Stromal cell of bone marrow (primary cell): Measurements from ENCODE around the gene OSTN.
A peak's percentile ranks its signal among the peaks of the same experiment; 100 is the strongest.
"Not testable (repeated sequence)": the region's sequence is repeated elsewhere in the genome, so short reads cannot be mapped to it uniquely, and the experiment has no call there.

Source experiments
- DNase-seq: peaks from one replicate; pipeline ENCODE4 v3.0.0-alpha.2; 2012; ENCODE audit warnings: low read depth

Gene OSTN

DNA sequence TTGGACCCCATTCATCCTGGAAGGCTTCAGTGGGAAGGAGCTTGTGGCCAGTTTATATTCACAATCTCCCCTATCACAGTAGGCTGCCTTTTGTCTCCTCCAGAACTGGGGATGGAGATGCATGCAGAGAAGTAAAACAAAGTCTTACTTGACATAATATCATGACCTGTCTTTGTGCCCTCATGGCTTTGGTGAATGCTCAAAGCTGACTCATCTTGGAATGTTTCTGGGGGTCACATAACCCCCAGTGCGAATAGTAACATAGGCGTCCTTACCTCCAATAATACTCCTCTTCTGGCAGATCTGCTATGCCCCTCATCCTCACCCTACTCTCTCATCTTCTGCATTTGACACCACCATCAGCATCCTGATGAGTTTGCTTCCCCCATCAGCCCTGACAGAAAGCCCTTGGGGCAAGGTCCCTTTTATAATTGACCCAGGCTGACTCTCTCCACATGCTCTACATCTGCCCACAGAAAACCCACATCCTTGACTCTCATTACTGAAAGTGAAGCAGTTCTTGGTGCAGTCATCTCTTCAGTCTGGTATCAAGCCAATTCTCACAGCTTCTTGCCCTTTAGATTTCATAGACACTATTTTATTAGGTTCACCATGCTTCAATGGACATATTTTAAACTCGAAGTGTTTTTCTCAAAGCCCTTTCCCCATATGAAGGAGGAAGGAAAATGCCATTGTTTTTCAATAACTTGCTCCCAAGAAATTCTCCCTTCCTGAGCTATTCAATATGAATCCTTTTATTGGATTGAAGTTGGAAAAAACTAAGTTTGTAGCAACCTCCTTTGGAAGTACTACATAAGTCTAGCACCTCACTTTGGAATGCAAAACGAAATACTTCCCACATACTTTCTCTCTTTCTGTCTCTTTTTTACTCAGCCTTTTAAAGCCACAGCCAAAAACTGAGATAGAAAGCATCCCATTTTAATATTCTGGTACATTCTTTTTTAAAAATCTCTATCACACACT lies 36.6 kb downstream of the OSTN start:
- no peak for DNase-seq

DNA sequence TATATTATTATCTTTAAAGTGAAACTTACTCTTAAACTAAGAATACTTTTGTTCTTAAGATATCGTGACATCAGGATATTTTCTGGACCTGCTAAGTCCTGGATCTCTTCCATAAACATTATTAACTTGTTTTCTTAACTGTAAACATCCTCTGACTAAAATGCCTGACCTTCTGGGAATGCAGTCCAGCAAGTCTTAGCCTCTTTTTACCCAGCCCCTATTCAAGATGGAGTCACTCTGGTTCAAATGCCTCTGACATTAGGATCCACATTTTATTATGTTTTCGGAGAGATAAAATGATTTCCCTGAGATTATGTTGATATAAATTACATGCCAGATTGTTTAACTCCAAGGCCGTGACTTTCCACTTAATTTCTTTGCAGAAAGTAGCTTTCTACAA lies 37.6 kb downstream of the OSTN start:
- DNase-seq = no peak

DNA sequence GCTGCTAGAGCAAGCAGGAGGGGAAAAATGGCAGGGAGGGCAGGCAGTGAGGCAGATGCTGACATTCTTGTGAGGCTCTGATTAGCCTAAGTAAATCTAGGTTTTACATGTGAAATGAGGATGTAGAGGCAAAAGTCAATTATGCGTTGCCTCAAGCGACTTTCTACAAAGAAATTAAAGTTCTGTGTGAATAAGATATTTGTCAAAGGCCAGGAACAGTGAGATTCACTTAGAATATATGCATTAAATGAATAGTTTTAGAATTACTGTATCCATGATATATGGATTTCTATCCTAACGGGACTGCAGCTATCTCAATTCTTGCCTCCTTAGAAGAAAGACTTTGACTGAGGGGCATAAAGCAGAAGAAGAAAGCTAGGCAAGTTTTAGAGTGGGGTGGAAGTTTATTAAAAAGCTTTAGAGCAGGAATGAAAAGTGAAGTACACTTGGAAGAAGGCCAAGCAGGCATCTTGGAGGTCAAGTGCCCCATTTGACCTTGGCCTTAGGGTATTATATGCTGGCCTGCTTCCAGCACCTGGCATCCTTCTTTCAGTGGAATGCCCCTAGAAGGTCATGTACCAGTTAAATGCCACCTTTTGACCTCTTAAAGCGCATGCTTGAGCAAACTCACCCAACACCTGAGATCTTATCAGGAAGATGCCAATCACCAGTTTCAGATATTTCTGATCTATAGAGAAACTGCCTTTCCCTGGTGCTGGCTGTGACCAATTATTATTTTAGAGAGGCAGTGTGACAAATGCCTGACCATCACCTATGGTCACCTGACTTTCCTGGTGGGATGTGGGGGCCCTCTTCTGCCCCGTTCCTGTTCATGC lies 38.2 kb downstream of the OSTN start:
- no peak for DNase-seq

DNA sequence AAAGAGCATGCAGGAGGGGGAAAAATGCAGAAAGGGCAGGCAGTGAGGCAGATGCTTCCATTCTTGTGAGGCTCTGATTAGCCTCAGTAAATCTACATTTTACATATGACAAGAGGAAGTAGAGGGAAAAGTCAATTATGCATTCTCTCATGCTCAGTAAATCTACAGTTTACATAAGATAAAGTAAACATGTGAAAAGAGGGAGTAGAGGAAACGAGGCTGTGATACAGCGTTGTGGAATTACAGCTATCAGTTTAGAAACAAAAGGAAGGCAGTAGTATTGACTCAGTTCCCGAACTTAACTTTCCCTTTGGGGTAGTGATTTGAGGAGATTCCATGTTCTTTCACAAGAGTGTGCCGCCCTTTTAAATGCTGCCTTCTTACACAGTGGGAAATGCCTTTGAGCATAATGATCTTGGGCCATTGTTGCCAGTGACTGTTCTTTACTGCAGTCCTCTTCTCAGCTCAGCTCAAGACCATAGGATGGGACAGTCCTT lies 39.3 kb downstream of the OSTN start:
- no peak for DNase-seq

- no peak for DNase-seq
Measured at GRCh38 chr3:191239407-191240031, 40.5 kb downstream of the OSTN start.

DNA sequence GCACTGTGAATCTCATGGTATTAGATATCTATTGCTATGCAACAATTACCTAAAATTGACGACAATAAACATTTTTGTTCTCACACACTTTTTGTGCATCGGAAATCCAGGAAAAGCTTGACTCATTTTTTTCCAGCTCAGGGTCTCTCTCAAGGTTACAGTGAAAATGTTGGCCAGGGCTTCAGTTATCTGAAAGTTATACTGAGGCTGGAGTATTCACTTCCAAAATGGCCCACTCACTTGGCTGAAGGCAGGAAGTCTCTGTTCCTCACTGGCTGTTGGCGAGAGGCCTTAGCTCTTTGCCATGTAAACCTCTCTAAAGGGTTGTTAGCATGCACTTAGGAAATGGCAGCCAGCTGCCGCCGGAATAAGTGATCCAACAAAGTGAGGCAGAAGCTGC lies 41.4 kb downstream of the OSTN start:
- DNase-seq = no peak

DNA sequence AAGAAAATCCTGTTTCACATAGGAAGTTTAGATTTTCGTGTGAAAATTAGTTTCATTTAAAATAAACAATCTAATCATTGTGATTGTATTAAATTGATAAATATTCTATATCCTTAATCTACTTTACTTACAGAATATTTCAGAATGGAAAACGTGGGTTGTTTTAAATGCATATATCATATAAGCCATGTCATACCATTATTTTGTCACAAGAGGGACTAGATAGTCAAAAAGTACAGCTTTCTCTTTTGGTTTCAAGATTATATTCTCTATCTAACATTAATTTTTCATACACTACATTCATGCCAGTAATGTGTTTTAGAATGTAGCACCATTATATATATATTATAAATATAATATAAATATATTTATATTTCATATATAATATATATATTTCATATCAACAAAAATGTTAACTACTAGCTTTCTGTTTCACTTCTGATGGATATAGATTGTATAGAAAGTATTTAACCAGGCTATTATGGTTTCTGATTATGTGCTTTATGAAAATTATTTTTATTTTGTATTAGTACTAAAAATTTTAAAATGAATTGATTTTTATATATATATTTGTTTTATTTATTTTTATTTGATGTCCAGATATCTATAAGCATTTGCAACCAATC lies 45.3 kb downstream of the OSTN start:
- DNase-seq = no peak

GRCh38 chr3:191246034-191246433 lies 47.0 kb downstream of the OSTN start:
- not testable (repeated sequence) for DNase-seq

- DNase-seq = peak; percentile 49
Measured at GRCh38 chr3:191246630-191247029, 47.6 kb downstream of the OSTN start.

DNA sequence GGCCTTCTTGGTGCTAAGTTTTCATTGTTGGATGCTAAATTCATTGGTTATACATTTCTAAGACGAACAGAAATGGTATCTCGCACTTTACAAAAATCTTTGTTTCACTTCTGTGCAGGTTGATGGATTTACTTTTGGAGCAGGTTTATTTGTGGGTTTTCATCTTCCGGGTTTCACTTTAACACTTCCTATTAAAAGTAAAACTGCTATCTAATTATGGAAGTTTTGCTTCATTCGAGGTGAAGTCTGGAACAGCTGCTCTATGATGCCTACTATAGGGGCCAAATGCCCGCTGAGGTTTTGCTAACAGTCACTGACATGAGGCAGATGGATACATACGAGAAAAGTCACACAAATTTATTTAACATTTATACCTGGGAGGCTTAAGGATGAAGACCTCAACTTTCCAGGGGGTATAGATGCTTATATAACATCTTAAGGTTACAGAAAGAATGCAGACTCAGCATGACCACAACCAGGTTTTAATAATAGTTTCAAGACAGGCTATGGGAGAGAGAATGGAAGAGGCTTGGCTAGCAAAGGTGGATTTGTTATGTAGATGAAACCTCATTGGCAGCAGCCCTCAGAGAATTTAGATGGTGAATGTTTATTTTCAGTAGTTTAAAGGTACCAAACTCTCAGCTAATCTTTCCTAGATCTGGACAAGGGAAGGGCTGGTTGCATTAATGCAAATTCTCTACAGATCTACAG lies 54.2 kb downstream of the OSTN start:
- DNase-seq = no peak

DNA sequence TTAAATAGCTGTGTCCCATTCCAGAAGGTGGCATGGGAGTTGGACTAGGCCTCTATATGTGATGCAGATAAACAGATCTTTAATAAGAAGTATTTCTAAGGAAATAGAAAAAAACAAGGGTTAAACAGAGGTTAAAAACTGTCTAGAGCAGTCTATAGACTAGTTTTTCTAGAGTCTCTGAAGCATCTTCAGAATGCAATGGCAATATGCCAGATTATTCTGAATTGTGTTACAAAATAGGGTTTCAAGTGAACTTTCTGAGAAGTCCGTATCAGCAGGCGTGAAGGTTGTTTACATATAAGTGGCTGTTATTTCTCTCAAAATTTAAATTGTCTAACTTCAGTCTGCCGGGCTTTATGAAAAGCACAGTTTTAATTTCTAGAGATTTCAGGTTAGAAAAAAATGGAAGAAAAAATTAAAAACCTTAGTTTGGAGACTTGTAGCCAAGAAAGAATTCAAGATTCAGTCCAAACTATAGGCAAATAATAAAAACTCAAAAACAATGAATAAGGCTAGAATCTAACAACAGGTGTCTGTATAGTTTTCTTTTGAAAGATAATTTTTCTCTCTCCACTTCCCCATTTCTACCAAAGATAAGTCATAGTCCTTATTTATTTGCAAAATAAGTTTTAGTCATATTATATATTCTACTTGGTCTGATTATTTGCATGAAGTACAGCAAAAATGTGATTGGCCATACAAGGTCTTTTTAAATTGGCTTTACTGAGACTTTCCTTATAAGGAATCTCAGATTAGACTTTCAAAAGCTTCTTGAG lies 55.2 kb downstream of the OSTN start:
- DNase-seq = no peak

GRCh38 chr3:191255156-191255555 lies 56.1 kb downstream of the OSTN start:
- no peak for DNase-seq

DNA sequence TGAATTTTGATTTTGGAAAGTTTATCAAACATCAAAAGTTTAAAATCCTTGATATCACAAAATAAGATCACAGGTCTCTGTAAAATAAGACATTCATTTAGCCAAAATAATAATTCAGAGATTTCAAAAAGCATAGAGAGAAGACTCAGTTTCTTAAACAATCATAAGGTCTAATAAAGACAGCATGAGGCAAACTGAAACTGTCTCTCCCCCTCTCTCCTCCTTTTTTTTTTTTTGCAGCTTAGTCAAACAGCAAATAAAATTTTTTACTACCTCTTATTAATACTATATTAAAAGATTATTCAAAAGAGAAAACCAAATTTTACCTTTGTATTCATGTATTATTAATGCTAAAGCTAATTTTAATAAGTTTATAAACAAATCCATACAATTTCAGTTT lies 57.4 kb downstream of the OSTN start:
- no peak for DNase-seq

GRCh38 chr3:191257286-191257685 lies 58.2 kb downstream of the OSTN start:
- DNase-seq = no peak

- no peak for DNase-seq
Measured at GRCh38 chr3:191259486-191259885, 60.4 kb downstream of the OSTN start.

DNA sequence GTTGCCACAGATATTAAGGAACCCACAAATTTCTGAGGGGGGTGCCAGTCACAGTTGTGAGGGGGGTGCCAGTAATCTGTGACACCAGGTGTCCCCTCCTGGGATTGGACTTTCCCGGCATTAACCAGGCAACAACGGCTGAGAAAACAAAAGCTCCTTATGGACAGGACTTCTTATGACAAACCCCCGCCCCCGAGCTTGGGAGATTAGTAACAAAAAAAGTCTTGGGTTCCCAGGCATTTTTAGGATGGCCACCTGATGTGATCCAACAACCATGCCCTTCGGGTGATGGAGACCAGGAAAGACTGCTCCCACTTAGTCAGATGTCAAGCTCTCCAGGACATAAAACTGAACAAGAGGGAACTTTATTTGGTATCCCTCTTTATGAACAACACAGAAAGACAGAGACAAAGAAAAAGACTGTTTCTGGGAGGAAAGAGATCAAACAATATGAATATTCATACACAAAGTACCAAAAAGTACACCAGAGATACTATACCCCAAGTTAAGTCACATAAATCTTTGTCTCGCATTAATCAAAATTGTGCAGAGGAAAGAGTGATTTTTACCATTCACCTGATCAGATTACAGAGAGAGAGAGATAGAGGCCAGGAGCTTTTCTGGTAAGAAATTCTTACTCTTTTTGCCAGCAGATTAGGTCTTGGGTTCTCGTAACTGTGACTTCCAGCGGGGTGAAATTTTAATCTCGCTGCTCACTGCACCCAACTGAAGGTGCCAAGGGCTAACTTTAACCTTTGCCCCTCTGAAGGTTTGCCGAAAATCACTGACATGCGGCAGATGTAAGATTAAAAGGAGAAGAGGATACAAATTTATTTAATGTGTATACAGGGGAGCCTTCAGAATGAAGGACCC lies 61.6 kb downstream of the OSTN start:
- DNase-seq = no peak

DNA sequence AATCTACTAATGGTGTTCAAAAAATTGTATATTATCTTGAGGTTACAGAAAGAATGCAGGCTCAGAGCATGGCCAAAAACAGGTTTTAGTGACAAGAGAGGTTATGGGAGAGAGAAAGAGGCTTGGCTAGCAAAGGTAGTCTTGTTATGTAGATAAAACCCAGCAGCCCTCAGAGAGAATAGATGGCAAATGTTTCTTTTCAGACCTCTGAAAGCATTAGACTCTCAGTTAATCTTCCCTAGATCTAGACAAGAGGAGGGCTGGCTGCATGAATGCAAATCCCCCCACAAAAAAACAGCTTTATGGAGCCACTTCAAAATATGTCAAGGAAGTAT lies 62.2 kb downstream of the OSTN start:
- DNase-seq = no peak

DNA sequence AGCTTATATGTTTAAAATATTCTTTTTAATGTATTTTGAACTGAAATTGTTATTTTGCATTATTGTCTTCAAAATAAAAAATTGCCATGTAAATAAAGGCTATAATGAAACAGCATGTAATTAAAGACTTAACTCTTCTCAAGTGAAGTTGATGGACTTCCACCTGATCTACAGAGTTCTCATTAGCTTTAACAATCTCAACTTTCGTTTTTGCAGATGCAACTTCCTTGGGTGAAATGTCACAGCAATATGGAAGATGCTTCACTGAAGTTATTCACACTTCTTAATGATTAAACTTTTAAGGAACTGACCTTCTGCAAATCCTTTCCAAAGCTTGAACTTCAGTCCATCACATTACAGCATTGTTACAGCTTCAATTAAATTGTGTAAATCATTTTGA lies 63.6 kb downstream of the OSTN start:
- no peak for DNase-seq

GRCh38 chr3:191263365-191263764 lies 64.3 kb downstream of the OSTN start:
- DNase-seq = no peak

GRCh38 chr3:191263850-191264249 lies 64.8 kb downstream of the OSTN start:
- no peak for DNase-seq
